GM12801 (cell line): ENCODE results near the gene VPS39.

Source experiments
- TF ChIP-seq, protein P1 (sequence below): IDR thresholded peaks from one replicate; pipeline ENCODE4 v1.5.1; 2011; ENCODE audit warnings: control low read depth; ENCODE audit not compliant: insufficient read length; ENCODE audit errors: extremely low read depth

Gene VPS39

DNA sequence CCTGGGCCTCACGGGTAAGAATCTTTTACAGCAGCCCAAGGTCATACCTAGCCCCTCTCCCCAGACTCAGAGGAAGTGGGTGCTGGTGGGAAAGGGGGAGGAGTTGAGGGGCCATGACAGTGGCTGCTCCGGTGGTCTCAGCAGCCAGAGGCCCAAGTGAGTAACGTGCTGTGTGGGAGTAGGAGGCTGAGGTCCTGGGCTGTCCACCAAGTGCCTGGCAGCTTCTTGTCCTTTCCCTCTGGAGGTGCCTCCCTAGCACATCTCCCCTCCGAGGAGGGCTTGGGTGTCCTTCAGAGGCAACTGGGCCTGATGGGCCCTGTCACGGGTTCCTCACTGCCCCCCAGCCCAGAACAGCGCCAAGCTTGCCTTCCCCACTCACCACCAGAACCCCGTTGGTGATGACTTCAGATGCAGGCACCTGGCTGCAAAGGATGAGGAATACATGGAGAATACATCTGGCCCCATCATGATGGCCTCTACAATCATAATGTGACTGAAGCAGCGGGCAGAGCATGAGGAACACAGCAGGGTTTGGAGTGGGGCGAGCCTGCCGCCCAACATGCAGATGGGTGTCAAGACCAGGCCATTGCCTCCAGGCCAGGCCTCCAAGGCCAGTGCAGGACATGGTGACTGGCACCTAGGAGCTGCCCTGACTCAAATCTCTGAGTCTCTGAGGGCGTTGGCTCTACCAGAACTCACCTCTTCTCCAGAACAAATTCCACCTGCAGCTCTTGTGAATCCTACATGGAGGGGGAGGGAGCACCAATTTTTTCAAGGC, 55.0 kb downstream of the VPS39 start:
- TF ChIP-seq, protein P1, sequence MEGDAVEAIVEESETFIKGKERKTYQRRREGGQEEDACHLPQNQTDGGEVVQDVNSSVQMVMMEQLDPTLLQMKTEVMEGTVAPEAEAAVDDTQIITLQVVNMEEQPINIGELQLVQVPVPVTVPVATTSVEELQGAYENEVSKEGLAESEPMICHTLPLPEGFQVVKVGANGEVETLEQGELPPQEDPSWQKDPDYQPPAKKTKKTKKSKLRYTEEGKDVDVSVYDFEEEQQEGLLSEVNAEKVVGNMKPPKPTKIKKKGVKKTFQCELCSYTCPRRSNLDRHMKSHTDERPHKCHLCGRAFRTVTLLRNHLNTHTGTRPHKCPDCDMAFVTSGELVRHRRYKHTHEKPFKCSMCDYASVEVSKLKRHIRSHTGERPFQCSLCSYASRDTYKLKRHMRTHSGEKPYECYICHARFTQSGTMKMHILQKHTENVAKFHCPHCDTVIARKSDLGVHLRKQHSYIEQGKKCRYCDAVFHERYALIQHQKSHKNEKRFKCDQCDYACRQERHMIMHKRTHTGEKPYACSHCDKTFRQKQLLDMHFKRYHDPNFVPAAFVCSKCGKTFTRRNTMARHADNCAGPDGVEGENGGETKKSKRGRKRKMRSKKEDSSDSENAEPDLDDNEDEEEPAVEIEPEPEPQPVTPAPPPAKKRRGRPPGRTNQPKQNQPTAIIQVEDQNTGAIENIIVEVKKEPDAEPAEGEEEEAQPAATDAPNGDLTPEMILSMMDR = no peak

DNA sequence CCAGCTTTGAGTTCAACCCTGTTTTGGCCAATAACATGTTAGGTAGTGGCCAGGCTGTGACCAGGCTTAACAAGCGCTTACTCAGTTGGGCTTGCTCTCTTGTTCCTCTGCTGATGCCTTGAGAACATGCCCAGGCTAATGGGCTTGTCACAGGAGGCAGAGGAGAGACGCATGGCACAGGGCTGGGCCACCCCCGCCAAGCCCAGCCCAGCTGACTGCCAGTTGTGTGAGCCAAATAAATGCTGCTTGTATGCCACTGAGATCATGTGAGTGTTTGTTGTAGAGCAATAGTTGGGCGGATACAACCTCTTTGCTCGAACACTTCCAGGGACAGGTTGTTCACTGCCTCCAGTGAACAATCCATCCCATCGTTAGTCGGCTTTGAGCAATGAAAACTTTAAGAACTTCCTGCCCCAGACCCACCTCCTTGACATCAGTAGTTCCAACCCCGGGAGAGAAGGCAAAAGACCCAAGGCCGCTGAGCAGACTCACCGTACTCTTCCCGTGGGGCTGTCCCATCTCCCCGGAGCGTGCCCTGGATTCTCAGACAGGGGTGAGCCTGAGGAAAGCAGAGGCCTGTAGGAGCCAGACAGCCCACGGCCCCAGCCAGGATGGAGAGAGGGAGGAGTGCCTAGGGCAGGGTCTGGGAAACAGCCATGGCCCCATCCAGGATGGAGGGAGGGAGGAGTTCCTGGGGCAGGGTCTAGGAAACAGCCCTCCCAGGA, 55.7 kb downstream of the VPS39 start:
- TF ChIP-seq, protein P1 = no peak

DNA sequence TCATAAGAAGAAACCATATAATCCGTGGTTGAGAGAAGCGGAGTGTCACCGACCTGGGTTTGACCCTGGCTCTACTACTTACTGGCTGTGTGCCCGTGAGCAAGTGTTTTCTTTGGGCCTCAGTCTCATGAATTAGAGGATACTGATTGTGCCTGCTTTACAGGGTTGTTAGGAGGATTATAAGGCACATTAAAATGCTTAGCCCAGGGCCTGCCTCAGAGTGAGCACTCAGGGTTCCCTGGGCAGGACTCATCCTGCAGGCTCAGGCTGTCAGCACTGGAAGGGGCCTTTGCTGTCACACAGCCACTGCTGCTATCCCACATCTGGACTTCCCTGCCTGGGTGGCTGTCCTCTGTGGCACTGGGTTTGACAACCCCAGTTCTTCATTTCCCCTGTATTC, 56.4 kb downstream of the VPS39 start:
- TF ChIP-seq, protein P1 = no peak

GRCh38 chr15:42151141-42151561, 57.0 kb downstream of the VPS39 start:
- TF ChIP-seq, protein P1 = no peak

GRCh38 chr15:42150219-42150970, 57.7 kb downstream of the VPS39 start:
- TF ChIP-seq, protein P1 = no peak

DNA sequence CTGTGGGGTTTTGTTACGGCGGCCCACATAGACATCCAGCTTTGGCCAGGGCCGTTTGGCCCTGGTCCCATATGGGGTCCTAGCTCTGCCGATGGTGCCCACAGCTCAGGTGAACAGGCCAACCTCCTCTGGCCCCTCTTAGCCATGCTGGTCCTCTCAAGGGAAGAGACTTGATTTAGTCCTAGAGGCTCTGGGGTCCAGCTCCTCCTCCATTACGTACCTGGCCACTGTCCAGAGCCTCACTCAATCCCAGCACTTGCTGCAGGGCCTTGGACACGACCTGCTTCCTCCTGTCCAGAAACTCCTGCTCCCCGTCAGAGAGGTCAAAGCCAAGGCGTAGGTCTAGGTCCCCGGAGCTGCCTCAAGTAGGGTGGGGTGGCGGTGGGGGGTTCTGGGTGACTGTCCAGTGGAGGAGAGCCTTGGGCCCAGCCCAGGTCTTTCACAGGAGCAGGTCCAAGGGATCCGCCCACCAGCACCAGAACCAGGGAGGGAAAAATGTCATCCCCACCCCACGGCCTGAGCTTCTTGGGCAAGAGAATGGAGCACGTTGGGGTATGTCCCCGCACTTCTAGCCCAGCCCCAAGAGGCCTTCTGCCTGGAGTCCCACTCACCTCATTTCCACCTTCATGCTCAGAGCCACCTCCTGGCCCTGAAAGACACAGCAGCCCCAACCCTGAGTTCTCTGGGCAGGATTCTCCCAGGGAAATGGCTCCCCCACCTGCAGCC, 58.4 kb downstream of the VPS39 start:
- TF ChIP-seq, protein P1 = no peak
